NCI-H1436 (cell line): ENCODE measurements around the gene ZNF599.
"Not testable (repeated sequence)": the region's sequence is repeated elsewhere in the genome, so short reads cannot be mapped to it uniquely, and the experiment has no call there.

Experiments used
- DNase-seq: peaks from one replicate; lab custom pipeline; 2025; lab: John Stamatoyannopoulos, UW

The ZNF599 gene

DNA sequence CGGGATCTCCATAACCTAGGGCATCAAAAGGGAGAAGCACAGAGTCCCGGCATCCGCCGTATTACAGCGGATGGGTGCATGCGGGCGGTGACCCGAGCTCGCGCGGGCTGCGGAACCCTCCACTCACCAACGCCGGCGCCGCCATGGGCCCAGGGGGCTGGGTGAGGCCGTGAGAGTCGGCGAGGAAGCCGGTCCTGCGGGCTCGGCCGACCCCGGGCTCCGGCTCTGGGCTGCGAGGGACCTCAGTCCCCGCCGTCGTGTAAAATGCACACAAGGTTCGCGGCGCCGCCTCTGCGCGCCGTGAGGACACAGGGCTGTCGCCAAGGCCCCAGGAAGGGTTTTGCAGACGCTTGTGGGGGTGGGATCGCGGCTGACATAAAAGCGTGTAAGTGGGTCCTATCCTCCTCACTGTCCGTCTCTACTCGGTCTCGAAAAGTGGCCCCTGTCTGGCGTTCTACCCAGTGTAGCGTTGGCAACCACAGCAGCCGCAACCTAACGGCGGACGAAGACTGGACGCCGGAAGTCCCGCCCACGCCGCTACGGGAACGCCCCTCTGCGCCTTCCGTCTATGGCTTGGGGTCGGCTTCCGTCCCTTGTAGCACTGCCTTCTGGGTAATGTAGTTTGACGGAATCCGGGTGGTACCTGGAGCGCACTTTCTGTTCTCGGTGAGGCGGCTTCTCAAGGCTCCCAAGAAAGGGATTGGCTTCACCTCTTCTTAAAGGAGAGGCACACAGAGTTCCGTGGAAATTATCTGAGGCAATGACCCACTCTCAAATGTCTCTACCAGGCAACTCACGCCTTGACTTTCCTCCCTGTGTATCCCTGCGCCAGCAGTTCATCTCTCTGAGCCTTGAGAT is at the start of gene ZNF599:
Gene ZNF599, minus strand, starts transcription at position 519 of the 858 bp plus-strand sequence. Its CDS starts 374 bp downstream, at position 145.
- peak; percentile 84 for DNase-seq

DNA sequence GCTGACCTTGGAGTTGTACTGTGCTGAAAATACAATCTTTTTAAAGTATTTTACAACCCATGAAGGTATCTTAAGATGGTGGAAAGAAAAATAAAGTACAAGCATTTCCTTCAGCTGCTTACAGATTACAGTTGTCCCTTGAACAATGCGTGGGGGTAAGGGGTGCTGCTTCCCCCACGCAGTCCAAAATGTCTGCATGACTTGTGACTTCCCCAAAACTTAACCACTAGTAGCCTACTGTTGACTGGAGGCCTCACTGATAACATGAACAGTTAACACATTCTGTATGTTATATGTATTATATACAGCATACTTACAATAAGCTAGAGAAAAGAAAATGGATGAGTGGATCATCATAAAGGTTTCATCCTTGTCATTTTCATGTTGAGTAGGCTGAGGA is 45.3 kb upstream of the ZNF599 start:
- DNase-seq, result no peak

DNA sequence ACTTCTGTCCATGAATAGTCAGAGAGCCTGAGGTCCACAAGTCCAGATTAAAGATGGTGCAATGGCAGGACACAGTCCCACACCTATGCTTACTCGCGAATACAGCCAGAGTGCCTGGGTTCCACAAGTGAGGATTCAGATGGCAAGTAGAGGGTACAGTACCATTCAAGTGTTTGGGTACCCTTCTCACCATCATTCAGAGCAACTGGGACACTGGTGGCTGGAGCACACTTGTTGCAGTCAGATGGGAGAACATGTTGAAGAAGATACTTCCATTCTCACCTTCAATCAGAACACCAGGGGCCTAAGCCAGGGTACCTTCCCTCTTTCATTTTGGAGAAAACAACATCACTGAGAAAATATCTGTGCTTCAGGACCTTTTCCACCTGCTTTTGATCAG is 43.7 kb upstream of the ZNF599 start:
- no peak for DNase-seq

DNA sequence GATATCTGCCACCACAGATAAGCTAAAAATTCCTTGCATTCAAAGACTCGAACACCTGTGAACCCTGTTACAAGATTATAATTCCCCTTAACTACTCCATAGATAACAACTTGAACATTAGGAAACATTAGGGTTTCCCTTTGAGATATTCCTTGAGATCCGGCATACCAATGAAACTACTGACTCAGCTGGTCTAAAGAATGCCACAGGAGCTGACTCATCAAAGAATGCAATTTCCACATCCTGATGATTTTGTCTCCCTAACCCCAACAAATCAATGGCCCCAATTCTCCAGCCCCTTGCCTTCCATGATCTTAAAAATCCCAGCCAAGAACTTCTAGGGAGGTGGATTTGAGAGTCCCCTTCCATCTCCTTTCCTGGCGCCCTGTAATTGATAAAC is 35.6 kb upstream of the ZNF599 start:
- no peak for DNase-seq

DNA sequence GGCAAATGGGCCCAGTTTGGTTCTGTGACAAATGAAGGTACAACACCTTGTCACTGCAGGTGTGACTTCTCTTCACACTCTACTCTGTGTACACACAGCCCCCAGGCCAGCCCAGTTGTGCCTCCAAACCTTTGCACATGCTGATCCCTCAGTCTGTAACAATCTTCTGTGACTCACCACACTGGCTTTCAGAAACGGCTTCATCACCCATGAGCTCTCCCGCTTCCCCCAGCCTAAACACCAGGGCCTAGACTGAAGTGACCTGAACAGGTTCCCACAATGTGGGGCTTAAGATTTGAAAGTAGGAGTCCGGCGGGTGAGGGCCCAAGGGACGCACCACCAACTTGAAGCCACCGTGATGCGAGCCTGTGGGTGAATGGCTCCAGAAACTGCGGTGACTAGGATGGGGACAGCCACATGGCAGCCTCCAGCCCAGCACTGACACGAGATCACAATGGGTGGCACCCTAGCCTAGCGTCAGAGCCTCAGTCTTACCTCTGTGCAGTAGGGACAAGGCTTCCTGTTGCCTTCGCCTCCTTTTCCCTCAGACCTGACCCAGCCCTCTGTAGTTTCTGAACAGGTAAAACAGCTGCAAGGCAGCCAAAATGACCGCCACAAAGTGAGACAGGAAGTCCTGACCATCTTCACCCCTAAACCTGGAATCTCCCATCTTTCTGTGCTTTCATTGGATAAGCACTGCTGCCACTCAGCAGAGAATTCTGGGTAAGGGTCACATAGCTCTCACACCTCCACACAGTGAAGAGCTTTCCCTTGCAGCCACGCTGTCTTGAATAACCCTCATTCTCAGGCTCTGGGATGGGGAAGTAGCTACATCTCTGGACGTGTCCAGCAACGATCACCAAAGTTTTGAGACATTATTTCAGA is 34.2 kb upstream of the ZNF599 start:
- no peak for DNase-seq

DNA sequence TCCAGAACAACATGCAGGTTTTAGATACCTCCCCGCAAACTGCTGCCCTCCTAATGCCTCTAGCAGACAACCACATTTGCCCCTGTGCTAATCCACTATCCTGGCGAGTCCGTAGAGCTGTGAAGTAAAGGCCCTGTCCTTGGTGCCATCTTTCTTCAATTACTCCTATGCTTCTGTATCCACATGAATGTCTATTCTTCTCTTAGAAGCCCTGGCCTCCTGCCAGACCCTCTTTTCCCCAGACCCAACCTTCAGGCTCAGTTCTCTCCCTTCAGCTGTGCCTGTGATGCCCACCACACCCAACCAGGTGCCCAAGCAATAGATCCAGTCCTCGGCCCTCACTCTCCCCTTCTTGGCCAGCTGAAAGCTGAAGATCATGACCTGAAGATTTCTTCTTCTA is 31.1 kb upstream of the ZNF599 start:
- no peak for DNase-seq

DNA sequence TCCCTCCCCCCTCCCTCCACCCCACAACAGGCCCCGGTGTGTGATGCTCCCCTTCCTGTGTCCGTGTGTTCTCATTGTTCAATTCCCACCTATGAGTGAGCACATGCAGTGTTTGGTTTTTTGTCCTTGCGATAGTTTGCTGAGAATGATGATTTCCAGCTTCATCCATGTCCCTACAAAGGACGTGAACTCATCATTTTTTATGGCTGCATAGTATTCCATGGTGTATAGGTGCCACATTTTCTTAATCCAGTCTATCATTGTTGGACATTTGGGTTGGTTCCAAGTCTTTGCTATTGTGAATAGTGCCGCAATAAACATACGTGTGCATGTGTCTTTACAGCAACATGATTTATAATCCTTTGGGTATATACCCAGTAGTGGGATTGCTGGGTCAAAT is 23.9 kb upstream of the ZNF599 start:
- DNase-seq, result not testable (repeated sequence)

DNA sequence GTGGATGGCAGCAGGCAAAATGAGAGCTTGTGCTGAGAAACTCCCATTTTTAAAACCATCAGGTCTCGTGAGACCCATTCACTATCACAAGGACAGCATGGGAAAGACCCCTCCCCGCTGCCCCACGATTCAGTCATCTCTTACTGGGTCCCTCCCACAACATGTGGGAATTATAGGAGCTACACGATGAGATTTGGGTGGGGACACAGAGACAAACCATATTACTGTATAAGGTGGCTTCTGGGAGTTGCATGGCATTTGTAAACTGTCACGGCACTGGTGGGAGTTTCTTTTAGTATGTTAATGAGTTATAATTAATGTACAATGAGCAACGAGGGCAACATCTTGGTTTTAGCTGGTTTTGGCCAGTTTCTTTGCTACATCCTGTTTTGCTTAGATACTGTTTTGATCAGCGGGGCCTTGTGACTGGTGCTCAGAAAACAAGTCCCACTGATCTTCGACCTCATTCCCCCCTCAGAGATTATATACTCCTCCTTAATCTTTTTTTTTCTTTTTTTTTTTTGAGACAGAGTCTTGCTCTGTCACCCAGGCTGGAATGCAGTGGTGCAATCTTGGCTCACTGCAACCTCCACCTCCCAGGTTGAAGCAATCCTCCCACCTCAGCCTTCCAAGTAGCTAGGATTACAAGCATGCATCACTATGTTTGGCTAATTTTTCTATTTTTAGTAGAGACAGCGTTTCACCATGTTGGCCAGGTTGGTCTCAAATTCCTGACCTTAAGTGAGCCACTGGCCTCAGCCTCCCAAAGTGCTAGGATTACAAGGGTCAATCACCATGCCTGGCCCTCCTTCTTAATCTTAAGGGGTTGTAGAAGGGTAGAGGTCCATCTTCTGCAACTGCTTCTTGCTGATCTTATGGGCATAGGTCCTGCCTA is 21.3 kb upstream of the ZNF599 start:
- no peak for DNase-seq

DNA sequence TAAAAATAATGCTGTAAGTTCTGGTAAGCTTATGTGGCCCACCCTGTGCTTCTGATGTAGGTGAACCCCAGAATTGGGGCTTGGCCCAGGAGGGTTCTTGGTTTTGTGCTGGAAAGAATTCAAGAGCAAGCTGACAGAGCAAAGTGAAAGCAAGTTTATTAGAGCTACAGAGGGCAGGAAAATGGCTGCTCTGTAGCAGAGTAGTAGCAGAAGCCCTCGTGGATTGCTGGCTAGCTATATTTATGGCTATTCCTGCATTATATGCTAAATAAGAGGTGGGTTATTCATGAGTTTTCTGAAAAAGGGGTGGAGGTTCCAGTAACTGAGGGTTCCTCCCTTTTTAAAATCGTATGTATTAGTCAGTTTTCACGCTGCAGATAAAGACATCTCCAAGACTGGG is 20.6 kb upstream of the ZNF599 start:
- no peak for DNase-seq

DNA sequence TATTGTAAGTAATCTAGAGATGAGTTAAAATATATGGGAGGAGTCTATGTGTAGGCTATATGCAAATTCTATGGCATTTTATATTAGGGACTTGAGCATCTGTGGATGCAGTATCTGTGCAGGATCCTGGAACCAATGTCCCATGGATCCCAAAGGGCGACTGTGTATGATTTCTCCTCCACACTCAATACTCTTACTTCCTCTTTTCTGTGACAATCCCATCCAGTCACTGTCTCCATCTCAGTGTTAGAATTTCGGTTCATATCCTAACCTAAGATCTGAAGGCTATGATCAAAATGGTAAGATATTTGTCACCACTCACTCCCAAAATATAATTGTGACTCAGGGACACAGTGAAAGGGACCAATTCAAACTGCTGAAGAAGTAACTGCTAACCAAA is 15.1 kb upstream of the ZNF599 start:
- no peak for DNase-seq

DNA sequence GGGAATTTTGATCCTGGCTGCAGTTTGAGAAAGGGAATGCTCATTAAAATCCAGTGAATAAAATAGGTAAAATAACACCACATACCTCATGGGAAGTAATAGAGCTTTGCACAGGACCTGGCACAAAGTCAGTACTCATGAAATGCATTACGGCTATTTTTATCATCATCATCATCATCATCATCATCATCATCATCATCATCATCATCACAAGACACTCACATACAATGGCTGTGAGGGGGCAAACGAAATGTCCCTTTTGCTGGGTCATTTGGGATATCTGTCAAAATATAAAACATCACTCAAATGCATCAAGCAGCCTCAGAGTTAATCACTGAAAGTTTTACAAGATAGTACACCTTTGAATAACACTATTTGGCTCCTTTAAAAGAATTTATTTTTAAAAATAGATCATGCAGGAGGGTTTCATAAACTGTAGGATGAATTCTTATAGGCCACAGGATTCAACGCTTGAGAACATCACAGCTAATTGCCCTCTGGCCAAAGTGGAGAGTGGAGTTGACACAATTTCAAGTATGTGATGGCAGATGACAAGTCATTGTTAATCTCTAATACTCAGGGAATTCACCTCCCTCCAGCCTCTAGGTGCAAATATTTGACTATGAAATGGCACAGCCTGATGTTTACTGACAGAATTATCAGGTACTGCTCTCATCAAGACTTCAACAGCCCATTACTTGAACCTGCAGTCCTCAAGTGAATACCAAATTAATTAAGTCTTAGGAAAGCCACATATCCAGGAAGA is 14.2 kb upstream of the ZNF599 start:
- DNase-seq, result no peak

DNA sequence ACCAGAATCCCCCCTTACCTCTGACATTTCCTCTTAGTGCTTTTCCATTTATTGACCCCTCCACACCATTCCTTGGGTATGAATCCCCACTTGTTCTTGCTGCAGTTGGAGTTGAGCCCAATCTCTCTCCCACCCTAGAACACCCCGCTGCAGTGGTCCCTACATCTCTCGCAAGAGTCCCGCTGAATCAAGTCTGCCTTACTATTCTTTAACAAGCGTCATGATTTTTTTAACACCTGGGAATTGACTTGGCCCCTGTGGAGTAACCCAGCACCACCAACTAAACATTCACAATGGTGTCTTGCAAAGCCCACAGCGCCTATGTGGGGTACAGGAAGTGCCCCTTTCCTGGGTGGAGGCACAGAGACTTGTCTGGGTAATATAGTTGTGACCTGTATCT is 13.2 kb upstream of the ZNF599 start:
- DNase-seq, result no peak

DNA sequence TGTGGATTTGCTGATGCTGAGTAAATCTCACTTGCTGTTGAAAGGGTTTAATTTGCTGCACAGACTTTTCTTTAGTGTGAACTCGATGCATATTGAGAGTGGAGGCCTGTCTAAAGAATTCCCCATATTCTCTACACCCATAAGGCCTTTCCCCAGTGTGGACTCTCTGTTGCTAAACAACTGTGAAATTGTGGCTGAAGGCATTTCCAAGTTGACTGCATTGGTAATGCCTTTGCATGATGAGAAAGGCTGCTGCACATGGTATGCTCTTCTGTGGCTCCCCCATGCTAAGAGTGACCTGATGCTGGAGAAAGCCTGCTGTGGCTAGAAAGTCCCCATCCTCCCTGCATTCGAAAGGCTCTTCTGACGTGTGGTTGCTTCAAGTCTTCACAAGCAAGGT is 6.6 kb upstream of the ZNF599 start:
- no peak for DNase-seq

DNA sequence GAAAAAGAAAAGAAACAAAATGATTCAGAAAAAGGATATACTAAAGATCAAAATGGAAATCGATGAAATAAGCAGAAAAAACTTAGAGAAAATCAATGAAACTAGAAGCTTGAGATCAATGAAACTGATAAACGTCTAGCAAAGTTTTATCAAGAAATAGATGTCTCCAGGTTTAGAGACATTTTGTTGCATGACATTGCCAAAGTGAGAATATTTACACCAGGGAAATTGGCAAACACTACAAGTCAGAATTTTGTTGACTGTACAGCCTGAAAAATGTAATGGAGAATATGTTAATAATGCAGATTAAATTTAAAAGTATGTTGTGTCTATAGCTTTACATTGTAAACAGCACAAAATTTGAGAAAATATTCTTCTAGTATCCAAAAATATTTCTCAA is 5.3 kb upstream of the ZNF599 start:
- no peak for DNase-seq

DNA sequence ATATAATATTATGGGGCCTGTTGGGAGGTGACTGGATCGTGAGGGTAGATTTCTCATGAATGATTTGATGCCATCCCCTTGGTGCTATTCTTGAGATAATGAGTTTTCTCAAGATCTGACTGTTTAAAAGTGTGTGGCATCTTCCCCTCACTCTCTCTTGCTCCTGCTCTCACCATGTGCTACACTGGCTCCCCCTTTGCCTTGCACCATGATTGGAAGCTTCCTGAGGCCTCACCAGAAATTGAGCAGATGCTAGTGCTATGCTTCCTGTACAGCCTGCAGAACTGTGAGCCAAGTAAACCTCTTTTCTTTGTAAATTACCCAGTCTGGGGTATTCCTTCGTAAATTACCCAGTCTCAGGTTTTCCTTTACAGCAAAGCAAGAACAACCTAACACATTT is 1.8 kb upstream of the ZNF599 start:
- DNase-seq, result no peak

DNA sequence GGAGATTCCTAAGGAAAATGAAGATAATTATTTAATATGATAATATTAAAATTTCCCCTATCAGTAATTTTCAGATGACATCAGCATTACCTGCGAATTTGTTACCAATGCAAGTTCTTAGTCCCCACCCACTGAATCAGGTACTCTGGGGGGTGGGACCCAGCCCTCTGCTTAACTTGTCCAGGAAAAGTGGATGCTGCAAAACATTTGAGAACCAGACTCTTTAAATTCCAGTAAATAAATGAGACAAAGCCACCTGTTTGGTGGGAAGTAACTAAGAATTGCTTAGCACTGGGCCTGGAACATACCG is 495 bp upstream of the ZNF599 start:
- no peak for DNase-seq

DNA sequence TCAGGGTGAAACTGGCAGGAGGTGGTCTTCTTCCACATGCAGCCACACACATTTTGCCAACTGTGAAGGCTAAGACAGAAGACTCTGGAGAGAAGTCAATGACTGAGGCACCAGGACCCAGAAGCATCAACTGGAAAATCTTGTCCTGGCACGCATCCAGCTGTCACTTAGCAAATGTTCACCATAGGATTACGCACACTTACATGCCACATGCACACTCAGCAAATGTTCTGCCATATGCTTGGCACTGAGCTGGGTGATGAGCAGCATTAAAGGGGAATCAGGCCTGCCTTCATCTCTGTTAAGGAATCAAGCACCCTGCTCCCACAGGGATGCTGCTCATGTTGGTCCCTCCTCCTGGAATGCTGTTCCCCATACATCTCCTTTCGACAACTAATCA is 5.1 kb downstream of the ZNF599 start:
- DNase-seq, result no peak

DNA sequence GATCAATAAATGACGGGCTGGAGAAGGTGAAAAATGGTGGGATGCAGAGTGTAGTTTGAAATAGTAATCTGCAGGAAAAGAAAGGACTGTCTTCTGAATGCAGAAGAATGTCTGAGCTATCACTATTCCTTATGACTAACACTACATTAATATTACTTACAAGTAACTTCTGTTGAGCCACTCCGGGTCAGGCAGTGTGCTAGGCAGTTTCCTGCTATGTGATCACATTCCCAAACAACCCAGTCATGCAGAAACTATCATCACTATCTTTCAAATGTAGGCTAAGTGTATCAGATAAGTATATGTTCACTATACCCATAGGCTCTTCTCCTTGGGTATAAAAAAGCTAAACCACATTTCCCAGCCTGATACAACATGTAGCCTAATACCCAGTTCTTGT is 6.6 kb downstream of the ZNF599 start:
- no peak for DNase-seq

DNA sequence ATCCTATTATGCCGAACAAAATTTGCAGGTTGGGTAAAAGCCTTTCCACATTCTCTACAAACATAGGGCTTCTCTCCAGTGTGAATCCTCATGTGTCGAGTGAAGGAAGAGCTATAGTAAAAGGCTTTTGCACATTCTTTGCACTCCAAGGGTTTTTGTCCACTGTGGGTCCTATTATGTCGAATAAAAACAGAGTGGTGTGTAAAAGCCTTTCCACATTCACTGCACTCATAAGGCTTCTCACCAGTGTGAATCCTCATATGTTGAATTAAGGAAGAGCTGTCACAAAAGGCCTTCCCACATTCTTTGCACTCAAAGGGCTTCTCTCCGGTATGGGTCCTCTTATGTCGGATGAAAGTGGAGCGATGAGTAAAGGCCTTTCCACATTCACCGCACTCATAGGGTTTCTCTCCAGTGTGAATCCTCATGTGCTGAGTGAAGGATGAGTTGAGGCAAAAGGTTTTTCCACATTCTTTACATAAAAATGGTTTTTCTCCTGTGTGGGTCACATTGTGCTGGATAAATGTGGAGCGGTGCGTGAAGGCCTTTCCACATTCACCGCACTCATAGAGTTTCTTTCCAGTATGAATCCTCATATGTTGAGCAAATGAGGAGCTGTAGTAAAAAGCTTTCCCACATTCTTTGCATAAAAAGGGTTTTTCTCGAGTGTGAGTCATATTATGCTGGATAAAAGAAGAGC is 13.6 kb downstream of the ZNF599 start:
- no peak for DNase-seq

DNA sequence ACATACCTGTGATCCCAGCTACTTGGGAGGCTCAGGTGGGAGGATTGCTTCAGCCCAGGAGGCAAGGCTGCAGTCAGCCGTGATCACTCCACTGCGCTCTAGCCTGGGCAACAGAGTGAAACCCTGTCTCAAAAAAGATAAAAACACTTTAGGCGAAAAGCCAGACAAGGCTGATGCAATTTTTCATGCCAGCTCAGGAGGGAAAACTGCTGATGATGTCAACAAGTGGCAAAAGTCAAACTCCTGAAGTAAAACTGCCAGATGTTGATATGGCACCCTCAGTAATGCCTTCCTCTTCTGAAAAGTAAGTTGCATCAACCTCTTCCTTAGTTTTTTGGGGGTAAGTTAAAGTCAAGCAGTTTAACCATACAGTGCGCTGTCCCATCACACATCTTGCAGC is 15.6 kb downstream of the ZNF599 start:
- DNase-seq, result no peak
